ENCODE results near the gene ZDHHC1.

Gene ZDHHC1

DNA sequence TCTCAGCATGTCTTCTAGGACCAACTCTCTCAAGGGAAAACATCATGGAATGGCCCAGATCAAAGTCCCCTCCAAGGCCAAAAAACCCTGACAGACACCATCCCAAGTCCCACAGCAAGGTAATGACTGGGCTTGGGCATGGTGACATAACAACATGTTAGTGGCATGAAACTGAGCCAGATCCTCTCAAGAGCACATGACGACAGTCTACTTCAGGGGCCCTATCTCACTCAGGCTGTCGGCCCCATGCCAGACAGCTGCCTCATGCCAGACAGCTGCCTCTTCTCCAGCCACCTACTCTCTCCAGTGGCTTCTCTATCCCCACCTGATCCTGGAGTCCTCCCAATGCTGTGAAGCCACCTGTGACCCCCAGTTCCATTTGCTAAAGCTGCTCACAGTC is 33.1 kb upstream of the ZDHHC1 start:
- H3K27ac ChIP-seq, result no peak overlapping the region
- DNase-seq (ENCODE audit: low read depth, low spot score), result no peak

DNA sequence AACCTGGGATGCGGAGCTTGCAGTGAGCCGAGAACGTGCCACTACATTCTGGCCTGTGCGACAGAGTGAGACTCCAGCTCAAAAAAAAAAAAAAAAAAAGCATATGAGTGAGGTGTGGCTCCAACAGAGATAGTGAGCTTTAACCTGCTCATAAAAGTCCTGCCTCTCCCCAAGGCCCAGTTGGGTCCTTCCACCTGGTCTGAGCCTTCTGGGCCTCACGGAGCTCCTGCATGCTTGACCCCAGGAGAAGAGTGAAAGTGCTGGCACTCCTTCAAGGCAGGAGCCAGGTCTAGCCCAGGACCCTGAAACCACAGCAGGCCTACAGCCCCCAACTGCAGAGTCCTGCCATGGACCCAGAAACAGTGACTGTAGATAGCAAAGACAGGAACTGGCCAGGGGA is 32.3 kb upstream of the ZDHHC1 start:
- no peak overlapping the region for H3K27ac ChIP-seq
- no peak for DNase-seq (ENCODE audit: low read depth, low spot score)

GRCh38 chr16:67447508-67448076 is 31.3 kb upstream of the ZDHHC1 start:
- no peak for DNase-seq (ENCODE audit: low read depth, low spot score)
- H3K27ac ChIP-seq, result no peak overlapping the region

DNA sequence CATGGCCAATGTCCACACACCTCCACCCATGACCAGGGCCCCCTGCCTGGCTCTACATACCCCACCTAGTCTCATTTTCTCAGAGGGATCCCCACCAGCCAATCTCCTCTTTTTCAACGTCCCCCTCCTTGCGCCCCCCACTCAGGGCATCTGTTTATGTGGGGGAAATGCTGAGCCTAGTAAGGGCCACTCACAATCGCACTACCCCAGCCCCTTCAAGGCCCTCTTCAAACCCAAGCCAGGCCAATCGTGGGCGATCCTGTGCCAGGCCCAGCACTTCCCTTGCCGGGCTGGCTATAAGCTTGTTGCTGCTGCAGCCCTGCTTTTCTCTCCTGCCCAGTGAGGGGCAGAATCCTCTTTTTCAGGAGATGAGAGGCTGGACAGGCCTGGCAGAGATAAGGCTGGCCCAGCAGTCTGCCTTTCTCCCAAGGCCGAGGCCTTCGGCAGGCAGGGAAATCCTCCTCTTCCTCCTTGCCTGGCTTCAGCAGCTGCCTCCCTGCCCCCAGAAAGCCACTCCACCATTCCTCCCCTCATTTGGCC is 30.8 kb upstream of the ZDHHC1 start:
- no peak overlapping the region for H3K27ac ChIP-seq
- DNase-seq (ENCODE audit: low read depth, low spot score), result no peak

DNA sequence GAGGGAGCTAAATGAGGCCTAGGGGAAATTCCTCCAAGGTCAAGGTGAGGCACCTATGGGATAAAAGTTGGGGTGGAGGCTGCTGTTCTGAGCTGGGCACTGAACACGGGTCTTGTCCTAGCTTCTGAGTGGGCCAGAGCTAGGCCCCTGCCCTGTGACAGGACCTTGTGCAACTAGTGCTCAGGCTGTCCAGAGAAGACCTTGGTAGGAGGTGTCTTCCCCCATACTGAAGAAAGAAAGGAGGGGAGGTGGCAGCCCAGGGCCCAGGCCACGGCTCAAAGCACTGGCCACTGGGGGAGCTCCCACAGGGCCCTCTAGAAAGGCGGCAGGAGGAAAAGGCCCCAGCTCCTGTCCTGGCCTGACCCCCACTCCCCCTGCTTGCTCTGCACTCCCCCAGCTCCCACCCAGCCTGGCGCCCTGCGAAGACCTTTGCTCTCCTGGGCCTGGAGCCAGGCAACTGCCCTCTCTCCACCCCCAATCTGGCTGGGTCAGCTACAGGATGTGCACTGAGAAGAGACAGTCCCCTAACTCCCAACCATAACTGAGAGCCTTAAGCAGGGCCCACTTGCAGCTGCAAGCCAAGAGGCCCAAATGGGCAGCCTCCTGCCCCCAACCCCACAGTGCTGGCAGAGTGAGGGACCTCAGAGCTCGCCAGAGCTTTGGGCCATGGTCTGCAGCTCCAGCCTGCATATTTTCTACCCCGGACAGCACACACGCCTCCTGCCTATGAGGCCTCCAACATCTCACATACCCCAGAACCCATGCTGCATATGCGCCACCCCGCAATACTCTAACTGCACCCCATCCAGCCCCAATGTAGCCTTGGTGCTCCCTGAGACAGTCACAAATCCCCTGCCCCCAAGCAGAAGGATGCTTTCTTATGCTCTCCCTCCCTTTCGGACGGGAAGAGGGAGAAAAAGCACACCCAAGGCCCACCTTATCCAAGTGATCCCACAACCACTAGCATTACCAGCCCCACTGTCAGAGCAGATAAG is 29.9 kb upstream of the ZDHHC1 start:
- H3K27ac ChIP-seq, result no peak overlapping the region
- DNase-seq (ENCODE audit: low read depth, low spot score), result no peak

DNA sequence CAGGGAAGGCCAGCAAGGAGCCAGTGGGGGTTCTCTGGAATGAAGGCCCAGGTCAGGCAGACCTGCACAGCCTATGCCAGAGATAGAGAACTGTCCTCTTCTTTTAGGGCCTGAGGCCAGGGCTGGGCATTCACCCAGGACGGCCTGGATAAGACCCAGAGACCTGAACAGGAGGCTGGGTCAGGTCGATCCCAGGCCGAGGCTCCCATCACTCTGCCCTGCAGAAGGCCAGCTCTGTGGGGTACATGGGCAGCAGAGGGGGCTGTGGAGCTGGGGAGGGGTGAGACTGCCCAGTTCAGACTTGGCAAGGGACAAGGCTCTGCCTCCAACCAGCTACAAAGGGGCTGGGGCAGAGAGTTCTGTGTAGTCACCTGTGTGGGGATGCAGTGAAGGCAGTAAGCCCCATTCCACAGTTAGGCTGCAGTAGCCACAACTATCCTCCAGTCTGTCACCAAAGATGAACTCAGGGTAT is 29.2 kb upstream of the ZDHHC1 start:
- no peak overlapping the region for H3K27ac ChIP-seq
- no peak for DNase-seq (ENCODE audit: low read depth, low spot score)

- DNase-seq (ENCODE audit: low read depth, low spot score), result no peak
- H3K27ac ChIP-seq, result no peak overlapping the region
These were observed 28.8 kb upstream of the ZDHHC1 start for GRCh38 chr16:67445126-67445426.

- no peak for DNase-seq (ENCODE audit: low read depth, low spot score)
- no peak overlapping the region for H3K27ac ChIP-seq
These were observed 28.2 kb upstream of the ZDHHC1 start for GRCh38 chr16:67444259-67445125.

DNA sequence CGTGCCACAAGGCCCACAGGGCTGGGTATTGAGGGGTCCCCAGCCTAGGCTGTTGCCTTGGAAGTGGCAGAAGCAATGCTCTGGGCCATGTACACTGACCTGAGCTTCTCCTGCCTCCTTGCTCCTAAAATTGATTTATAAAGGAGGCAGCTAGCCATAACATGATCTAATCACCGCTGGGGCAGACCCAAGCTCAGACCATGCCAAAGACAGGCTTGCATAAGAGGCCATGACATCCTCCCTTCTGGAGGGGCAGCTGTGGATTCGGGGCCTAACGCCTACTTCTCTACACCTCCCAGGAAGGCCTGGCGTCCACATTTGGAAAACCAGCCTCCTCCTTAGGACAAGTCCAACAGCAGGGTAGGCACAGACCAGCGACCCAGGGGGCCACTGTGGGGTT is 27.0 kb upstream of the ZDHHC1 start:
- no peak for DNase-seq (ENCODE audit: low read depth, low spot score)
- no peak overlapping the region for H3K27ac ChIP-seq

DNA sequence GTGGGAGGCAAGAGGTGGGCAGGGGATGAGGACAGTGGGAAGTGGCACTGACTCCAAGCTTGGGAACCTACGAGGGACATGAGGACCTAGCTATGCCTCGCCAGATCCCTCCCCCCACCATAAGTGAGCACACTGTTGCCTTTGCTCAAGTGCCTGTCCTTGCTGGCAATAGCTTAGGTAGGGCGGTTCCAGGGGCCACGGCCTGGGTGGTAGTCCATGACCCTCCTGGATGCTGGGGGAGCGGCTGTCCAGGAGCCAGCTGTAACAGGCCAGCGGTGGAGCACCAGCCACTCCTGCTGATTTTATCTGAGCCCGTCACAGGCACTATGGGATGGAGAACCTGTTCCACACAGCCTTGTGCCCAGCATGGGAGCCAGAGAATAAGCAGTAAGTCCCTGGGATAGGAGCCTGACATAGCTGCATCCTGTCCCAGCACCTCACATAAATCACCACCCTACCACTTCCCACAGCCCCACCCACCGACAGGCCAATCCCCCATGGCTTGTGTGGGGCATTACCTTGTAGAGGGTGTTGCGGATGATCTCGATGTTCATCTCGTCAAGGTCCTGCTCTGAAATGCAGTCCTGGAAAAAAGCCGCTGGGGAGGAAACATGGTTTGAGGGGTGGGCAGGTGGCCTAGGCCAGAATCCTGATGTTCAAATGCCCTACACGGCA is 26.4 kb upstream of the ZDHHC1 start:
- H3K27ac ChIP-seq, result no peak overlapping the region
- no peak for DNase-seq (ENCODE audit: low read depth, low spot score)

GRCh38 chr16:67441907-67442306 is 25.6 kb upstream of the ZDHHC1 start:
- H3K27ac ChIP-seq, result no peak overlapping the region
- no peak for DNase-seq (ENCODE audit: low read depth, low spot score)

DNA sequence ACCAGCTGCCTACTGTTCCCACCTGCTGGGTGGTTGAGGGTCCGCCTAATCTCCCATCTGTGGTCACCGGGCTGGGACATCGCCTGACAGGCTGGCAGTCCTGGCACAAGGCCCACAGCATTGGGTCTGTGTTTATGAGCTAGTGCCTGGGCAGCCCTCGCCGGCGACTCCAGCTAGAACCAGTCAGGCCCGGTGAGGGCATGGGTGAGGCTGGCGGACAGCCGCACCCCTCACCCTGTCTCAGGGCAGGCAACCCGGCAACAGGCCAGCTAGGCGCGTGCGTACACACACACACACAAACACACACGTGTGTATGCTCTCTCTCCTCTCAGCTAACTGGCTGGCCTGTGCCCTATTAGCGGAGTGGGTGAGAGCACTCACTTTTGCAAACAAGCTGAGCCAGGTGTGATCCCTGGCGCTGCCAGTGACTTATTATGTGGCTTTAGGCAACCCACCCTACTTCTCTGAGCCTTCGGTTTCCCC is 25.0 kb upstream of the ZDHHC1 start:
- no peak overlapping the region for H3K27ac ChIP-seq

GRCh38 chr16:67438824-67439393 is 22.6 kb upstream of the ZDHHC1 start:
- no peak overlapping the region for H3K27ac ChIP-seq
- no peak for DNase-seq (ENCODE audit: low read depth, low spot score)

More for the DNA sequence above, 25.0 kb upstream of the ZDHHC1 start:
- no peak for DNase-seq (ENCODE audit: low read depth, low spot score)

GRCh38 chr16:67438098-67438791 is 22.0 kb upstream of the ZDHHC1 start:
- DNase-seq (ENCODE audit: low read depth, low spot score), result no peak
- H3K27ac ChIP-seq, result no peak overlapping the region

DNA sequence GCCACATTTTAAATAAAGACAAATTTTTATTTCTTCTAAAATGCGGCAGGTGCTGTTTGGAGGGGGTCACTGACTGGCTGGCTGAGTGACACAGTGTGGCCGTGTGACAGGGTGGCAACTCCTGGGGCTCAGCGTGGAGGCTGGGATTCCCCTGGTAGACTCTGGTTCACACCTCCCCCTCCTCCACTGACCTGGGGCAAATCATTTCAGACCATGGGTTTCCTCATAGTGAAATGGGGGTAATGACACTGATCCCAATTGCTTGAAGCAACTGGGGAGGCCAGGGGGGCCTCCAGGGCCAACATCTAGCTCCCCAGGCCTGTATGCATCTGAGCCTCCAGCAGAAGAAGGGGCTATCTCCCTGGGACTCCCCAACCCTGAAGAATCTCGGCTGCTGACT is 21.2 kb upstream of the ZDHHC1 start:
- H3K27ac ChIP-seq, result no peak overlapping the region
- DNase-seq (ENCODE audit: low read depth, low spot score), result no peak

- no peak for DNase-seq (ENCODE audit: low read depth, low spot score)
- no peak overlapping the region for H3K27ac ChIP-seq
These were observed 20.4 kb upstream of the ZDHHC1 start for GRCh38 chr16:67436640-67437193.

- DNase-seq (ENCODE audit: low read depth, low spot score), result no peak
- no peak overlapping the region for H3K27ac ChIP-seq
These were observed 19.5 kb upstream of the ZDHHC1 start for GRCh38 chr16:67435758-67436164.

- no peak for DNase-seq (ENCODE audit: low read depth, low spot score)
- H3K27ac ChIP-seq, result no peak overlapping the region
These were observed 16.9 kb upstream of the ZDHHC1 start for GRCh38 chr16:67433131-67433719.

Data from epithelial cell of prostate (primary cell).